Fibroblast of skin of back (primary cell): ENCODE results near the gene CUX1.
"Not testable (repeated sequence)": the region's sequence is repeated elsewhere in the genome, so short reads cannot be mapped to it uniquely, and the experiment has no call there.

Experiments used
- DNase-seq: peaks from one replicate; pipeline ENCODE4 v3.0.0-alpha.2; 2013

The CUX1 gene

GRCh38 chr7:101988060-101988459 is 170.6 kb downstream of the CUX1 start:
- not testable (repeated sequence) for DNase-seq

GRCh38 chr7:101988513-101988912 is 171.1 kb downstream of the CUX1 start:
- DNase-seq: no peak

GRCh38 chr7:101989101-101989500 is 171.7 kb downstream of the CUX1 start:
- no peak for DNase-seq

GRCh38 chr7:101990811-101991418 is 173.5 kb downstream of the CUX1 start:
- no peak for DNase-seq

- no peak for DNase-seq
These were observed 174.4 kb downstream of the CUX1 start for GRCh38 chr7:101991860-101992259.

GRCh38 chr7:101993311-101993710 is 175.9 kb downstream of the CUX1 start:
- DNase-seq: no peak

GRCh38 chr7:101995121-101995520 is 177.7 kb downstream of the CUX1 start:
- no peak for DNase-seq

GRCh38 chr7:101996131-101996691 is 178.8 kb downstream of the CUX1 start:
- no peak for DNase-seq

GRCh38 chr7:101996876-101997275 is 179.4 kb downstream of the CUX1 start:
- no peak for DNase-seq

DNA sequence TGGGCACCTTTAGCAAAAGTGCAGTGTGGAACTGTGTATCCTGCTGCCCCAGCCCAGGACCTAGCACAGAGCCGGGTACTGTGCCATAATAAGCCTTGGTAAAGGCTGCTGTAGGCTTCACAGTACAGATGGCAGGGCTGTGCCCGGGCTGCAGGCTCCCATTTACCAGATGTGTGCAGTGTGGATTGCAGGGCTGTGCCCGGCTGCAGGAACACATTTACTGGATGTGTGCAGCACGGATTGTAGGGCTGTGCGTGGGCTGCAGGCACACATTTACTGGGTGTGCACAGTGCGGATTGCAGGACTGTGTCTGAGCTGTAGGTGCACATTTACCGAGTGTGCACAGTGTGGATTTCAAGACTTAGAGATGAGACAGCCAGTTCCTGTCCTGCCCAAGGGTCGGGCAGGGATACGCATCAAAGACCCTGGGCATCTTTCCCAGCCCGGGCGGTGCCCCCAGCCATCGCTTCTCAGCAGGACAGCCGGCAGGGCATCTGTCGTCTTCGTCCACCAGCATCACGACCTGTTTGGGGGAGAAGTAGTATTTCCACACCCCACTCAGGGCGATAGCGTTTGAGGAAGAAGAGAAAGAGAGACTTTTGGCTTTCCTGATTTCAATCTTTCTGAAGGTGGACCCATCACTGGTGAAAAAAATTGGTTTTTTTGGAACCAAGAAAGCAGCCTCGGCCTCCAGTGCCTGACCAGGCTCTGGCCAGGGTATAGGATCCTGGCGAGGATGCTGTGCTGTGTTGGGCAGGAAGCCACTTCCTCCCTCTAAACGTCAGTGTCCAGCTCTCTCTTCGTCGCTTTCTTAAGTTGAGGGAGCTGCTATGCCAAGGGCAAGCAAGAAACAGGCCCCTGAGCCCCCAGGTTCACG is 180.8 kb downstream of the CUX1 start:
- DNase-seq: no peak

- DNase-seq: no peak
These were observed 181.4 kb downstream of the CUX1 start for GRCh38 chr7:101998906-101999240.

DNA sequence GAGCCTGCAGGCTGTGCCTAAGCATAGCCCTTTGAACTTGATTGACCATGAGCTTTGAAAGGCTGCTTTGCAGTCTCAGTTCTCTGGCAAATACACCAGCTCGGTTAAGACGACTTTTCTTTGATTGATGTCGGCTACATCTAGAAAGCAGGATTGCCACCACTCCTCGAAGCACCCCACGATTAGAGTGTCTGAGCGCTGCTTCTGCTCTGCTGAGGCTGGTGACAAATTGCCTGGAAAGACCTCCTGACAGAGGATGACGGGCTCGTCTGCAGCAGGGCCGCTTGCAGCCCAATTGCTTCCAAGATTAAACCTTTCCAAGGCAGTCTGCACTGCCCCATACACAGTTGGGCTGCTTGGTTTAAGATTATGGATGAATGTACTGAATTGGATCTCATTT is 182.0 kb downstream of the CUX1 start:
- no peak for DNase-seq

- no peak for DNase-seq
These were observed 182.7 kb downstream of the CUX1 start for GRCh38 chr7:102000123-102000522.

DNA sequence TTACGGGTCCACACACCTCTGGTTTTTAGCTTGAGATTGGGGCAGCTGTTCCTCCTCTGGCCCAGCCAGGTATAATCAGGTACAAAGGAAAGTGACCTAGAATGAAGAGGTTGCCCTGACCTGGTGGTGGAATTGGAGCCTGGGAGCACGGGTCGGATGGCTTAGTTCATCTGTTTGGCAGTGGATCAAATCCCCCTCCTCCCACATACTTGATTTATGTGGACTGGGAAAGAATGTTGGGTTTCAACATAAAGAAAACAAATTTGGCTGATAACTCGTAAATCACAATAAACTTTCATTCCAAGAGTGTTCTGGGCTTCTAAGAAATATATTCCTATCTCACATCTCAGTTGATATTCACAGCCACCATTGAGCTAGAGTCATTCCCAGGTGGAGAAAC is 186.8 kb downstream of the CUX1 start:
- DNase-seq: peak; percentile 57

DNA sequence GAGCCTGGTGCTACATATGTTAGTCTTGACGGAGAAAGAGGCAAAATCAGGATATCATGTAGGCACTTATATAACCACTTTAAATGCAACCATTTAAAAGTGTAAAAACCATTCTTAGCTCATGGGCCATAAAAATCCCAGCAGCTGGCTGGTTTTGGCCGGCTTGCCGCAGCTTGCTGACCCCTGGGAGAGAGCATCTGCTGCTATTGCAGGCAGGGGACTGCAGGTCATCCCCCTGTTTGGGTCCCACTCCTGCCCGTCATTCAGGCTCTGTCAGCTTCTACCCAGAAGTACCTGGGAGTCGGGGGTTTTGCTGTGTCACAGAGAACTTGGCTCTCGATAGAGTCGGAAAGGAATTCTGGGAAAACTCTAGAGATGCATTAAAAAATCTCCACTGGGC is 187.4 kb downstream of the CUX1 start:
- DNase-seq: no peak

DNA sequence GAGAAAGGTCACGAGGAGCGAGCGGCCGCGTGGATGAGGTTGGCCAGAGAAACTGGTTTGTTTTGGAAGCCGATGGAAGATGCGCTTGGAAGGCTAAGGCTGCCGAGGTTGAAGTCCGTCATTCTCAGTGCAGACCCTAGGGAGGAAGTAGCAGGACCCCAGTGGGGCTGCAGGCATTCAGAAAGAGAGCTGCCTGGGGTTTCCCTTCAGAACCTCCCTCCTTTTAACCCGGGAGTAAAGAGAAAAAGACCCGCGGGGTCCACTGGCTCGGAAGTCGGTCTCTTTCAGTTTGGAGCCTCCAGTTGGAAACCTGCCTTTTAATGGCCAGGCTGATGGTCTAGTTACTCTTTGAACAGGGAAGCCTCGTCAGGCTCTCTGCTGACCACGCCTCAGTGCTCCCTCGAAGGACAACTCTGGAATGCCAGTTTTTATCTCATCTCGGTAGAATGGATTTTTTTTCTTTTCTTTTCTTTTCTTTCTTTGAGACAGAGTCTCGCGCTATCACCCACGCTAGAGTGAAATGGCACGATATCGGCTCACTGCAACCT is 188.6 kb downstream of the CUX1 start:
- DNase-seq: no peak

GRCh38 chr7:102006695-102007094 is 189.3 kb downstream of the CUX1 start:
- DNase-seq: no peak

- no peak for DNase-seq
These were observed 191.3 kb downstream of the CUX1 start for GRCh38 chr7:102008535-102009262.

- peak; percentile 51 for DNase-seq
These were observed 192.2 kb downstream of the CUX1 start for GRCh38 chr7:102009628-102010027.

DNA sequence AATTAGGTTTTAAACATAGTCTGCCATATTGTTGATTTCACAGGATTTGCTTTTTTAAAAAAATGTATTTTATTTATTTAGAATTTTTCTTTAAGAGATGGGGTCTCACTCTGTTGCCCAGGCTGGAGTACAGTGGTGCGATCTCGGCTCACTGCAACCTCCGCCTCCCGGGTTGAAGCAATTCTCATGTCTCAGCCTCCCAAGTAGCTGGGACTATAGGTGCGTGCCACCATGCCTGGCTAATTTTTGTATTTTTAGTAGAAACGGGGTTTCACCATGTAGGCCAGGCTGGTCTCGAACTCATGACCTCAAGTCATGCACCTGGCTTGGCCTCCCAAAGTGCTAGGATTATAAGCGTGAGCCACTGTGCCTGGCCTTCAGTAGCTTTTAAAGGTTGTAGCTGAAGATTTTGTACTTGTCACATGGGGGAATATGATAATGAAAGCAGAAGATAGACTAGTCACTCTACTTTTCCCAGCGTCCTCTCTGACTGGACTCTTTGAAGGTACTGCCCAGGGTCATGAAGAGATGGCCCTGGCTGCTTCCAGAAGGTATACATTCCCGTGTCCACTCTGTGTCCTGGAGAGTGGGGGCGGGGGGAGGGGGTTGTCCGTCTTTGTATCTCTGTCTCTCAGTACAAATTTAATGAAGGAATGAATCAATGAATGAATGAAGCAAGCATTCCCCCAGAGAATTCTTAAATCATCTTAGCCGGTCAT is 194.8 kb downstream of the CUX1 start:
- not testable (repeated sequence) for DNase-seq

DNA sequence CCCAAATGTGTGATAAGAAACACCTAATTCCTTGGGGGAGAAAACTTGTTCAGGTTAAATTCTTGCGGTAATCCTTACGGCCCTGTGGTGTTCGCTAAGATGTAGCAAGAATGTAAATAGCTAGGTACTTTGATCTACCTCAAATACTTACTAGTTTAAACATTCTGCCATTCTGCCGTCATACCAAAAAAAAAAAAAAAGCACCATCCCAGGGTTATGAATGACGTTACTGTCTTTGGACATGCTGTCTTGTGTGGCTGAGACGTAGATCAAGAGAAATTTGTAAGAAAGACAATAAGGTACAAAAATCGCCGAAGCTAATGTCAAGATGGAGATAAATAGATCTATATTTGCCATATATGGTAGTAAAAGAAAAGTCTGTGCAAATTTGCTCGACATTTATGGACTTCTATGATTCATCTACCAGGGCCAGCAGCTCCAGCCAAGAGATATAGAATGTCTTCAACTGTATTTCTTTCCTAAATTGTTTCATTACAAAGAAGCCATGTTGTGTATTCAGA is 195.6 kb downstream of the CUX1 start:
- DNase-seq: peak; percentile 68

GRCh38 chr7:102018876-102019275 is 201.4 kb downstream of the CUX1 start:
- DNase-seq: no peak
